ENCODE measurements around the gene UACA. TPM values are rescaled to one million over a fixed set of nuclear protein-coding genes. Genes with fewer than 3 reads are reported as not detected.

Gene UACA
- total RNA-seq, 1 experiment from 2014 or later = 59.9 TPM

DNA sequence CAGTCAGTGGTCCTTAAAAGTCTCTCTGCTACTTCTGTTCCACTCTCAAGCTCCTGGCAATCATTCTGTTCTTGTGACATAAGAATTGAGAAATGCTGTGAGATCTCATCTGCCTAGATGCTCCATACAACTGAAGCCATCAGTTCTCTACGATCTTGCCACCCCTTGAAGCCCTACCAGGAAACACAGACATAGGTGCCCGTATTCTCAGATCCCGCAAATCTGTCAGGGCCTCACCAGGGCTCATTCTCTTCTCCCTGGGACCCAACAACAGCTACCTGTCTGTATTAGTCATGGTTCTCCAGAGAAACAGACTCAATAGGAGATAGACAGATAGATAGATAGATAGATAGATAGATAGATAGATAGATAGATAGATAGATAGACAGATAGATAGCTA lies 149.1 kb downstream of the UACA start:
- Histone ChIP-seq H3K27me3 (ENCODE audit: insufficient read depth, low read depth) (no peaks in the 10 kb centered on the region), H3K4me1 (replicated peaks; ENCODE audit: insufficient read depth) (peaks cover 16% of the 10 kb centered on the region), H3K27ac (no peak overlapping the region), H3K4me3 (no peak overlapping the region), H4K20me1 (ENCODE audit: insufficient read depth) (no peaks in the 10 kb centered on the region), H3K9me2 (ENCODE audit: insufficient read depth) (no peaks in the 10 kb centered on the region), H2AFZ (no peak overlapping the region), H3K9me3 (ENCODE audit: insufficient read depth, low read depth) (no peaks in the 10 kb centered on the region), H3K79me2 (ENCODE audit: low read depth) (no peaks in the 10 kb centered on the region), H3F3A (ENCODE audit: insufficient read depth, low read depth) (peaks cover 8% of the 10 kb centered on the region; the same call in 1 of the 2 replicates), H3K4me2 (no peak overlapping the region), H3K36me3 (ENCODE audit: low read depth) (no peaks in the 10 kb centered on the region)
- intact Hi-C loops (cut with micrococcal nuclease; ENCODE audit: unreplicated experiment) = no loop called here
- BruUV-seq (replicated peaks) = no TSS peak
- TF ChIP-seq CTCF (conservative IDR thresholded peaks at IDR 0.05) (no peak), EZH2 (IDR thresholded peaks at IDR 0.05; ENCODE audit: low read depth) (no peak)
- POLR2A ChIA-PET (ENCODE audit: unreplicated experiment) = no interaction called here
- CTCF ChIA-PET = no interaction called here
- no peak for DNase-seq

- no peak overlapping the region for H2AFZ ChIP-seq
- no peaks in the 10 kb centered on the region for H3K27me3 ChIP-seq (ENCODE audit: insufficient read depth, low read depth)
- H3K79me2 ChIP-seq (ENCODE audit: low read depth) = no peaks in the 10 kb centered on the region
- no peak overlapping the region for H3K27ac ChIP-seq
- POLR2A ChIA-PET (ENCODE audit: unreplicated experiment) = no interaction called here
- CTCF ChIA-PET = no interaction called here
- H3K4me2 ChIP-seq = no peak overlapping the region
- intact Hi-C loops (cut with micrococcal nuclease; ENCODE audit: unreplicated experiment) = no loop called here
- no peaks in the 10 kb centered on the region for H3K36me3 ChIP-seq (ENCODE audit: low read depth)
- no peaks in the 10 kb centered on the region for H4K20me1 ChIP-seq (ENCODE audit: insufficient read depth)
- no peaks in the 10 kb centered on the region for H3K9me3 ChIP-seq (ENCODE audit: insufficient read depth, low read depth)
- peaks cover 8% of the 10 kb centered on the region; the same call in 1 of the 2 replicates for H3F3A ChIP-seq (ENCODE audit: insufficient read depth, low read depth)
- peaks cover 10% of the 10 kb centered on the region; the same call in 1 of the 2 replicates for H3K4me1 ChIP-seq (replicated peaks; ENCODE audit: insufficient read depth)
- BruUV-seq (replicated peaks) = no TSS peak
- DNase-seq = no peak
- no peaks in the 10 kb centered on the region for H3K9me2 ChIP-seq (ENCODE audit: insufficient read depth)
- TF ChIP-seq CTCF (conservative IDR thresholded peaks at IDR 0.05) = no peak
- TF ChIP-seq EZH2 (IDR thresholded peaks at IDR 0.05; ENCODE audit: low read depth) = no peak
- no peak overlapping the region for H3K4me3 ChIP-seq
Observed at GRCh38 chr15:70613271-70613670, 150.1 kb downstream of the UACA start.

GRCh38 chr15:70611286-70611685 lies 152.1 kb downstream of the UACA start:
- Histone ChIP-seq H2AFZ (no peak overlapping the region), H3K79me2 (ENCODE audit: low read depth) (no peaks in the 10 kb centered on the region), H3K9me2 (ENCODE audit: insufficient read depth) (no peaks in the 10 kb centered on the region), H3K4me1 (replicated peaks; ENCODE audit: insufficient read depth) (no peaks in the 10 kb centered on the region), H4K20me1 (ENCODE audit: insufficient read depth) (no peaks in the 10 kb centered on the region), H3K27me3 (ENCODE audit: insufficient read depth, low read depth) (no peaks in the 10 kb centered on the region), H3K27ac (no peak overlapping the region), H3F3A (ENCODE audit: insufficient read depth, low read depth) (no peaks in the 10 kb centered on the region), H3K36me3 (ENCODE audit: low read depth) (no peaks in the 10 kb centered on the region), H3K9me3 (ENCODE audit: insufficient read depth, low read depth) (no peaks in the 10 kb centered on the region), H3K4me3 (no peak overlapping the region), H3K4me2 (no peak overlapping the region)
- POLR2A ChIA-PET (ENCODE audit: unreplicated experiment) = no interaction called here
- CTCF ChIA-PET = interaction anchor here (0.6 kb wide), 1 partner anchor 269 kb away, joined by 3 read pairs; no protein-coding TSS in a partner anchor
- no peak for DNase-seq
- TF ChIP-seq CTCF (conservative IDR thresholded peaks at IDR 0.05) (no peak), EZH2 (IDR thresholded peaks at IDR 0.05; ENCODE audit: low read depth) (no peak)
- BruUV-seq (replicated peaks) = no TSS peak
- intact Hi-C loops (cut with micrococcal nuclease; ENCODE audit: unreplicated experiment) = no loop called here

Measured in PC-9 (cell line).